Measurements from ENCODE around the gene MCTP1. TPM values are rescaled to one million over a fixed set of nuclear protein-coding genes. Genes with fewer than 3 reads are reported as not detected.

Gene MCTP1
- total and polyA plus RNA-seq, 10 of the 15 experiments (the other 5 are each of a cell fraction or from before 2014, with no cell fraction given) = 12.6 to 45.9 (median 18.8) TPM

DNA sequence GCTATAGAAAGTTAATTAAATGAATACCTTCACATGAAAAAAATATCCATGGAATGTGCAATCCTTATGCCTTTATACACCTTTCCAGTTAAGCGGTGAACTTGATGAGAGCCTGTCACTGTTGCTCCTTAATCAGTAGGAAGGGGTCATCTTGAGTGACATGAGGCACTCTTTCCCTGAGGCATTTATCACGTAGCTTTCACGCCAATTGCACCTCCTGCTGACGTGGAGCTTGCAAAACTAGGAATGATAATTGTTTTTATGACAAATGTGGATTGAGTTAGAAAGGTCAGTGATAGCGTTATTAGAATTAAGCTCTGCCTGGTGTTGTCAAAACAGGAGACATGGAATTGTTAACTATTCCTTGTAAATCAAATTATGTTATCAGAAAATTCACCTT lies 586.7 kb downstream of the MCTP1 start:
- no peak overlapping the region for H3K4me2 ChIP-seq (ENCODE audit: control insufficient read depth, insufficient read depth)
- in situ Hi-C loops (cut with MboI) = loop anchor here (25.0 kb wide), 1 partner anchor 1111 kb away; the partner anchor contains the start of genes NR2F1 and NR2F1-AS1
- no peaks in the 10 kb centered on the region for H3K27me3 ChIP-seq (replicated peaks in 1 of 2; ENCODE audit: control insufficient read depth in 2 of 2, insufficient read depth in 2 of 2, low read length in 1 of 2)
- no peak overlapping the region for H2AFZ ChIP-seq (ENCODE audit: control insufficient read depth, low read depth, low read length)
- H3K36me3 ChIP-seq (ENCODE audit: control insufficient read depth in 2 of 2, insufficient read depth in 2 of 2, low read length in 1 of 2) = no peaks in the 10 kb centered on the region; a peak in 1 of 4 replicates
- H3K27ac ChIP-seq (ENCODE audit: control insufficient read depth, insufficient read depth) = no peak overlapping the region
- POLR2A ChIA-PET = no interaction called here
- ATAC-seq = no peak
- 97% methylated on average over 5 of the region's 5 CpGs for WGBS (ENCODE audit: insufficient coverage, insufficient replicate concordance, low lambda C conversion rate, missing lambda C conversion rate)
- no peak for FAIRE-seq
- no peaks in the 10 kb centered on the region for H3K9me3 ChIP-seq (replicated peaks; ENCODE audit: control insufficient read depth, insufficient read depth, low read length)
- peaks cover 19% of the 10 kb centered on the region; the same call in 1 of the 2 replicates for H3K4me1 ChIP-seq (ENCODE audit: control insufficient read depth, insufficient read depth, low read length)
- RAD21 ChIA-PET (ENCODE audit: unreplicated experiment) = no interaction called here
- TF ChIP-seq SP1 (IDR thresholded peaks at IDR 0.05; ENCODE audit: low read depth, low read length) (no peak), MTA2 (IDR thresholded peaks at IDR 0.05; ENCODE audit: low read depth) (no peak), FOXK2 (IDR thresholded peaks at IDR 0.05) (no peak), ESRRA (IDR thresholded peaks at IDR 0.05; ENCODE audit: low read length) (no peak), EP300 (IDR thresholded peaks at IDR 0.05; ENCODE audit: borderline replicate concordance in 1 of 2, control insufficient read depth in 1 of 2, low read depth in 2 of 2, low read length in 2 of 2) (no peak), LARP7 (IDR thresholded peaks at IDR 0.05) (no peak), TCF12 (IDR thresholded peaks at IDR 0.05; ENCODE audit: low read depth, low read length) (no peak), NRF1 (conservative IDR thresholded peaks at IDR 0.05; ENCODE audit: low read depth, low read length) (no peak), POLR2AphosphoS2 (IDR thresholded peaks at IDR 0.05; ENCODE audit: low read depth, low read length) (no peak), WRNIP1 (IDR thresholded peaks at IDR 0.05; ENCODE audit: borderline replicate concordance, low read depth, low read length) (no peak), BMI1 (IDR thresholded peaks at IDR 0.05; ENCODE audit: borderline replicate concordance) (no peak), ZNF217 (IDR thresholded peaks at IDR 0.05) (no peak), PAX8 (IDR thresholded peaks at IDR 0.05) (no peak)
- TF ChIP-seq, protein P1, sequence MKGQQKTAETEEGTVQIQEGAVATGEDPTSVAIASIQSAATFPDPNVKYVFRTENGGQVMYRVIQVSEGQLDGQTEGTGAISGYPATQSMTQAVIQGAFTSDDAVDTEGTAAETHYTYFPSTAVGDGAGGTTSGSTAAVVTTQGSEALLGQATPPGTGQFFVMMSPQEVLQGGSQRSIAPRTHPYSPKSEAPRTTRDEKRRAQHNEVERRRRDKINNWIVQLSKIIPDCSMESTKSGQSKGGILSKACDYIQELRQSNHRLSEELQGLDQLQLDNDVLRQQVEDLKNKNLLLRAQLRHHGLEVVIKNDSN (IDR thresholded peaks at IDR 0.05; ENCODE audit: borderline replicate concordance, extremely low read length, insufficient read depth, low read depth, low read length) = no peak
- no TSS peak for BruUV-seq (replicated peaks)
- intact Hi-C loops (cut with micrococcal nuclease; ENCODE audit: unreplicated experiment) = no loop called here
- CTCF ChIA-PET = interaction anchor here (1.4 to 1.9 kb wide), 3 partner anchors 40 to 173 kb away, joined by 5 read pairs; no protein-coding TSS in a partner anchor
- no peaks in the 10 kb centered on the region for H4K20me1 ChIP-seq (ENCODE audit: control insufficient read depth, insufficient read depth)
- H3K9ac ChIP-seq (ENCODE audit: control insufficient read depth, insufficient read depth, low read length) = no peak overlapping the region
- H3K79me2 ChIP-seq (ENCODE audit: control insufficient read depth, insufficient read depth, low read length) = no peaks in the 10 kb centered on the region
- DNase-seq (ENCODE audit: low read depth, low spot score) = no peak
- no peak overlapping the region for H3K4me3 ChIP-seq
- SMC1A ChIA-PET (ENCODE audit: uncharacterized antibody, unreplicated experiment) = interaction anchor here (0.7 to 1.6 kb wide), 2 partner anchors 40 to 173 kb away, joined by 3 to 7 read pairs; no protein-coding TSS in a partner anchor

Data from GM12878 (cell line).